T47D (cell line): ENCODE measurements around the gene ALK.

ENCODE experiments used
- DNase-seq, 2 experiments: peaks; one replicate each; pipeline versions ENCODE4 v3.0.0 to v3.0.0-alpha.2; 2011 to 2012; ENCODE audit warnings: low read depth in 1 of 2, low spot score in 1 of 2
- JUND ChIP-seq: IDR thresholded peaks from 2 replicates; pipeline ENCODE4 v1.6.1; 2012; ENCODE audit warnings: low read depth
- in situ Hi-C: cut with HindIII; loops from 2 replicates; pipeline ENCODE4 v1.10.0; 2016; ENCODE audit warnings: low sequenced_read_pairs, low pct_unique_long_range_greater_than_20kb

The ALK gene

GRCh38 chr2:29726976-29727375, 194.4 kb downstream of the ALK start:
- in situ Hi-C loops: no loop called here
- no peak for TF ChIP-seq JUND
- no peak for DNase-seq

- in situ Hi-C loops: no loop called here
- no peak for TF ChIP-seq JUND
- DNase-seq: no peak
Observed at GRCh38 chr2:29725610-29726009, 195.8 kb downstream of the ALK start.

GRCh38 chr2:29724282-29724681, 197.1 kb downstream of the ALK start:
- DNase-seq: no peak
- in situ Hi-C loops: no loop called here
- TF ChIP-seq JUND: no peak

GRCh38 chr2:29723255-29724001, 198.0 kb downstream of the ALK start:
- TF ChIP-seq JUND: no peak
- no peak for DNase-seq
- in situ Hi-C loops: no loop called here

- in situ Hi-C loops: no loop called here
- no peak for DNase-seq
- TF ChIP-seq JUND: no peak
Observed at GRCh38 chr2:29719639-29720038, 201.7 kb downstream of the ALK start.

GRCh38 chr2:29718076-29718686, 203.2 kb downstream of the ALK start:
- TF ChIP-seq JUND: no peak
- no peak for DNase-seq
- in situ Hi-C loops: no loop called here

- TF ChIP-seq JUND: no peak
- in situ Hi-C loops: no loop called here
- DNase-seq: no peak
Observed at GRCh38 chr2:29715655-29716054, 205.7 kb downstream of the ALK start.

- TF ChIP-seq JUND: no peak
- in situ Hi-C loops: no loop called here
- no peak for DNase-seq
Observed at GRCh38 chr2:29714333-29714732, 207.1 kb downstream of the ALK start.

GRCh38 chr2:29706171-29706720, 215.1 kb downstream of the ALK start:
- in situ Hi-C loops: no loop called here
- TF ChIP-seq JUND: no peak
- no peak for DNase-seq

- TF ChIP-seq JUND: no peak
- DNase-seq: no peak
- in situ Hi-C loops: no loop called here
Observed at GRCh38 chr2:29705616-29706015, 215.8 kb downstream of the ALK start.

GRCh38 chr2:29703336-29703735, 218.1 kb downstream of the ALK start:
- no peak for DNase-seq
- no peak for TF ChIP-seq JUND
- in situ Hi-C loops: no loop called here

- no peak for DNase-seq
- in situ Hi-C loops: no loop called here
Observed at GRCh38 chr2:29702276-29702675, 219.1 kb downstream of the ALK start.

GRCh38 chr2:29700560-29700959, 220.8 kb downstream of the ALK start:
- no peak for TF ChIP-seq JUND
- in situ Hi-C loops: no loop called here
- DNase-seq: no peak

More at GRCh38 chr2:29702276-29702675, 219.1 kb downstream of the ALK start:
- TF ChIP-seq JUND: no peak

- in situ Hi-C loops: no loop called here
- no peak for TF ChIP-seq JUND
- no peak for DNase-seq
Observed at GRCh38 chr2:29699045-29699444, 222.3 kb downstream of the ALK start.
